Breast epithelium (tissue), 4 donors: ENCODE measurements around the gene PICALM. TPM values are rescaled to one million over a fixed set of nuclear protein-coding genes. Genes with fewer than 3 reads are reported as not detected.

ENCODE experiments used
- DNase-seq, 2 donors: peaks; one replicate each; pipeline ENCODE4 v3.0.0-alpha.2; 2019; ENCODE audit warnings: low spot score in 2 of 2
- H3K27ac ChIP-seq, 2 donors: fragments of 200-600 bp; sonication (generic) in 1 of 2; one replicate each; pipeline ENCODE4 v1.5.1; 2016 to 2019; ENCODE audit warnings: mild to moderate bottlenecking in 1 of 2
- H3K27me3 ChIP-seq, 2 donors: fragments of 200-600 bp; sonication (generic) in 1 of 2; one replicate each; pipeline versions ENCODE4 v1.5.1 to v1.6.0; 2017 to 2019; ENCODE audit warnings: control low read depth in 1 of 2, mild to moderate bottlenecking in 1 of 2
- H3K36me3 ChIP-seq: fragments of 200-600 bp; one replicate; pipeline ENCODE4 v1.5.1; 2019
- H3K4me1 ChIP-seq, 2 donors: fragments of 200-600 bp; sonication (generic); one replicate each; pipeline ENCODE4 v1.5.1; 2016 to 2019; ENCODE audit warnings: control low read depth in 1 of 2
- H3K4me3 ChIP-seq, 3 donors: fragments of 200-600 bp; sonication (generic); 1 replicate in 2 of 3; 2 replicates in 1 of 3; pipeline ENCODE4 v1.5.1; 2016 to 2019; ENCODE audit warnings: mild to moderate bottlenecking in 3 of 3, moderate library complexity in 2 of 3
- H3K9me3 ChIP-seq, 2 donors: fragments of 200-600 bp; sonication (generic) in 1 of 2; one replicate each; pipeline ENCODE4 v1.5.1; 2016 to 2019; ENCODE audit warnings: control low read depth in 1 of 2
- POLR2A ChIP-seq: fragments of 450-650 bp; IDR thresholded peaks from one replicate; pipeline ENCODE4 v1.6.1; 2016; ENCODE audit warnings: antibody characterized with exemption, mild to moderate bottlenecking, moderate library complexity
- POLR2AphosphoS5 ChIP-seq, 3 donors: sonication (generic); formaldehyde crosslinking; IDR thresholded peaks; one replicate each; pipeline ENCODE4 v1.6.1; 2017; ENCODE audit warnings: antibody characterized with exemption in 3 of 3
- intact Hi-C: fragments of 100-400 bp; cut with DNase I; formaldehyde crosslinking; loops from one replicate; pipeline ENCODE4 v1.15.1; 2023; ENCODE audit warnings: low total_unique reads
- total RNA-seq, 3 donors: library from RNA; depleted of rRNA; stranded (reverse); fragments of >200 nt; gene quantifications; one replicate each; pipeline ENCODE4 v1.1.0, GENCODE V29; 2016
- TF ChIP-seq, protein P1 (sequence below), 3 donors: fragments of 450-650 bp; IDR thresholded peaks; one replicate each; pipeline ENCODE4 v1.5.1; 2016 to 2017; ENCODE audit warnings: antibody characterized with exemption in 3 of 3, mild to moderate bottlenecking in 3 of 3, moderate library complexity in 3 of 3

PICALM gene
- total RNA-seq, 3 donors from 2014 or later: 327 to 336 (median 328) TPM

DNA sequence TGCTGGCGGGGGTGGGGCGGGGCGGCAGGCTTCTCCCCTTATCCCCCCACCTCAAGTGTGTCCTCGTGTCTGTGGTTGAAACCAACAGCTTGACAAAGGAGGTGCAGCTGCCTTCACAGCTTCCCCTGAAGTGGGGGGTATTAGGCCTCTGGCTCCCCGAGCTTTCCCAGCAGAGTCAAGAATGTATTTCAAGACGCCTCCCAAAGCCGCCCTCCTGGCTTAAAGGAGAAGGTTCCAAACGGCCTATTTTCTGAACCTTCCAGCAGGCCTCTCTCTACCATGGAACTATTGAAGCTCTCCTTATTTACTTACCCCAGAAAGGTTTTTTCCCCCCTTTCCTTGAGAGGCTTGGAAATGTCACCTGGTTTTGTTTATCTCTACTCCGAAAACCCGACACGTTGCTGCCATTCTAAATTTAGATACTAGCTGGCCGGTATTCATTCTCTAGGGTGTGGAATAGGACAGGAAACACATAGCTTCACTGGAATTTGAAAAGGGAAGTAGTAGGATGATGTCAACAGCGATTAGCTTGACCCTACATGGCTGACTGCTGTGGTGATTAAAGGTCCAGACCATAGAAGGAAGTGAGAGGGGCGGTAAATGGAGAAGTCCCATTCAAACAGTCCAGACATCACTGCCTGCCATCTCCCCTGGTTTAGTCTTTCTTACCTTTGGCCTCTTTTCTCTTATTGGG is 671 bp upstream of the PICALM start:
- no peak for TF ChIP-seq POLR2A
- no peak for TF ChIP-seq POLR2AphosphoS5 (IDR thresholded peaks at IDR 0.05)
- TF ChIP-seq, protein P1, sequence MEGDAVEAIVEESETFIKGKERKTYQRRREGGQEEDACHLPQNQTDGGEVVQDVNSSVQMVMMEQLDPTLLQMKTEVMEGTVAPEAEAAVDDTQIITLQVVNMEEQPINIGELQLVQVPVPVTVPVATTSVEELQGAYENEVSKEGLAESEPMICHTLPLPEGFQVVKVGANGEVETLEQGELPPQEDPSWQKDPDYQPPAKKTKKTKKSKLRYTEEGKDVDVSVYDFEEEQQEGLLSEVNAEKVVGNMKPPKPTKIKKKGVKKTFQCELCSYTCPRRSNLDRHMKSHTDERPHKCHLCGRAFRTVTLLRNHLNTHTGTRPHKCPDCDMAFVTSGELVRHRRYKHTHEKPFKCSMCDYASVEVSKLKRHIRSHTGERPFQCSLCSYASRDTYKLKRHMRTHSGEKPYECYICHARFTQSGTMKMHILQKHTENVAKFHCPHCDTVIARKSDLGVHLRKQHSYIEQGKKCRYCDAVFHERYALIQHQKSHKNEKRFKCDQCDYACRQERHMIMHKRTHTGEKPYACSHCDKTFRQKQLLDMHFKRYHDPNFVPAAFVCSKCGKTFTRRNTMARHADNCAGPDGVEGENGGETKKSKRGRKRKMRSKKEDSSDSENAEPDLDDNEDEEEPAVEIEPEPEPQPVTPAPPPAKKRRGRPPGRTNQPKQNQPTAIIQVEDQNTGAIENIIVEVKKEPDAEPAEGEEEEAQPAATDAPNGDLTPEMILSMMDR (IDR thresholded peaks at IDR 0.05): no peak
- peak in 1 of 2 donors; percentile 46 for DNase-seq
- Histone ChIP-seq H3K9me3 (no peaks in the 10 kb centered on the region), H3K4me1 (no peaks in the 10 kb centered on the region), H3K4me3 (peak overlapping the region; percentile 98 to 100 (median 99)), H3K27ac (peak overlapping the region; percentile 97 to 99), H3K36me3 (no peaks in the 10 kb centered on the region), H3K27me3 (no peaks in the 10 kb centered on the region)
- intact Hi-C loops: no loop called here

DNA sequence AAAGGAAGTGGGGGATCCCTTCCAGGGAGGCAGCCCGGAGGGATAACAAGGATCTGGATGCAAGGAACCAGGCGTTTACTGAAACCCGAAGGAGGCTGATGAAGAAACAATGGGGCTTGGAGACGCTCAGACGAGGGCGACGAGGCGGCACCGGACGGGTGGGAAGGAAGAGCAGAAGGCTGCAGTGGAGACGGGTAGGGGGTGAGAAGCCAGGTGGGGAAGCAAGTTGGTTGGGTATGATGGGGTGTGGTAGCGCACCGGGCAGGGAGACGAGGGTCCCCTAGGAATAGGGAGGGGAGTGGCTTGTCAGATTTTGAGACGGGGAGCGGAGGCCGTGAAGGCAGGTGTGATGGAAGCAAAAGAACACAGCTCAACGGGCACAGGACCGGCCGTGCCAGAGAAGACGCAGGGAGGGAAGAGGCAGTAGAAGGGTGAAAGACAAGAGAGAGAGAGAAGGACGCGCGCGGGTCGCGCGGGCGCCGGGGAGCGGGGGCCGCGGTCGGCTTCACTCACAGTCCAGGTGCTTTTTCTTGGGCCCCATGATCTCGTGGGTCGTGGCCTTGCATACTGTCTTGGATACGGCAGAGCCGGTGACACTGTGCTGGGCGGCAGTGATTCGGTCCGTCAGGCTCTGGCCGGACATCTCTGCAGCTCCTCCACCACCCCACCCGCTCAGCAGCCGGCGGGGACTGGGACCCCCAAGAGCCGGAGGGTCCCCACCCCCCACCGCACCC is 579 bp downstream of the PICALM start:
- H3K4me3 ChIP-seq: peak overlapping the region; percentile 98 to 100 (median 99)
- H3K27ac ChIP-seq: peak overlapping the region; percentile 97 to 99
- intact Hi-C loops: no loop called here
- no peaks in the 10 kb centered on the region for H3K27me3 ChIP-seq
- no peaks in the 10 kb centered on the region for H3K9me3 ChIP-seq
- TF ChIP-seq POLR2AphosphoS5 (IDR thresholded peaks at IDR 0.05) (peak; percentile 15 to 58 (median 21)), POLR2A (no peak)
- peak in 1 of 2 donors; percentile 51 for DNase-seq
- H3K36me3 ChIP-seq: no peaks in the 10 kb centered on the region
- H3K4me1 ChIP-seq: no peaks in the 10 kb centered on the region

DNA sequence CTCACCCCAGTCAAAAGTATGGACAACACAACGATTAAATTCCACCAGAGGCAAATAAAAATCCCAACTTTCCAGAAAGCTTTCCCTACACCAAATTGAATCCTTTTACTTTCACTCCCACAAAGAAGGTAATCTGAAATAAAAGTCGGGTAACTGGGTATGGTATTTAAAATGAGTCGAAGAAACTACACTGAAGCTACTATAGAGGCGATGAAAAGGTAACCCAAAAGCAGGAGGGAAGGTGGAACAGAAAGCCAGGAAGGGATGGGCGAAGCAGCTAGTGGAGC is 1.1 kb downstream of the PICALM start:
- peak overlapping the region; percentile 98 to 100 (median 99) for H3K4me3 ChIP-seq
- no peaks in the 10 kb centered on the region for H3K36me3 ChIP-seq
- peak overlapping the region; percentile 97 to 99 for H3K27ac ChIP-seq
- no peak for TF ChIP-seq POLR2A
- TF ChIP-seq POLR2AphosphoS5 (IDR thresholded peaks at IDR 0.05): no peak
- no peaks in the 10 kb centered on the region for H3K4me1 ChIP-seq
- intact Hi-C loops: no loop called here
- no peaks in the 10 kb centered on the region for H3K27me3 ChIP-seq
- no peaks in the 10 kb centered on the region for H3K9me3 ChIP-seq
- DNase-seq: no peak

DNA sequence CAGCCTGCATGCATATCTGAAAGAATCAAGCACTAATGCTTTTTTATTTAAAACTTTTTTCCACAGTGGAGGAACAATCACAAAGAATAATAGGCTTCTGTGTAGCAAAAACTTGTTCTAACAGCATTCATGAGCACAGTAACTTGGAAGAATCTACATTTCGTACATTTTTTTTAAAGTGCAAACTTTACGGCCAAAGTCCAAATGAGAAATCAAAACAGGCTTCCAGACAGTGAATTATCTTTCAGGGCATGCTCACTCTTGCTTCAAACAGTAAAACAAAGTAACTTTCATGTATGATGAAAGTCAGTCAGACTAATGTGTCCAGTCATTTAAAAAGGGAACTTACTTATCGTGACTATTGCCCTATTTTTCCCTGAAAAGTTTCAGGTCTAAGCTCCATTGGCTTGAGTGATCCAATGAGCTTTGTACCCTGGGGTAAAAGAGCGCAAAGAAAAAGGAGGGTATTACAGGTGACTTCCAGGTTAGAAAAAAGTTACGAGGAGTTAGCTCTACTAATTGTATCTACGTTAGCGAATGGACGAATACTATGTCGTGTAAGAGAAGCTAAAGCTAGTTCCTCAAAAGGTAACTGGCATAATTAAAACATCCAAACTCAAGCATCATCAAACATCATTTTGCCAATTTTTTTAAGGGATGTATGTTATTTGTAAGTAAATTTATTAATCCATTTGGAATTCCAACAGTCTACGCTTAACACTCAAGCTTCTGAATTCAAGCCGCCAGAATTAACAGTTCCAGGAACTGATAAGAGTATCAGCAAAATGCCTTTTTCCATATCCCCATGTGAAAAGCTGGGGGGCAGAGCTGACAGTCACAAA is 1.7 kb downstream of the PICALM start:
- Histone ChIP-seq H3K4me1 (no peaks in the 10 kb centered on the region), H3K36me3 (no peaks in the 10 kb centered on the region), H3K27ac (peak overlapping the region; percentile 97 to 99), H3K4me3 (peak overlapping the region; percentile 98 to 100 (median 99)), H3K27me3 (no peaks in the 10 kb centered on the region), H3K9me3 (no peaks in the 10 kb centered on the region)
- no peak for DNase-seq
- TF ChIP-seq POLR2A: no peak
- TF ChIP-seq, protein P1 (IDR thresholded peaks at IDR 0.05): no peak
- TF ChIP-seq POLR2AphosphoS5 (IDR thresholded peaks at IDR 0.05): no peak
- intact Hi-C loops: no loop called here

DNA sequence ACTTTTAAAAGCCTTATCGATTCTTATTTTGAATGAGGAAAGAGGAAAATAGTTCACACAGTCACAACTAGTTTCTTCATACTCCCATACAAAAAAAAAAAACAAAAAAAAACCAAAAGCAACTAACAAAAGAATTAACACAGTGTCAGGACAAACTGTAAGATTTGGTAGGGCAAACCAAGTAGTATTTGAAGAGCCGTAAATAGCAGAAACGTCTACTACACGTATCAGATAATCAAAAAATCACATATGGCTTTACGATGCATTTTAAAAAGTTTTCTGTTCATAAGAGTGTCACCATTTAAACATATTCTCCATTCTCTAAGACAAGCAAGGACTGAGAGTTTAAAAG is 2.3 kb downstream of the PICALM start:
- Histone ChIP-seq H3K36me3 (no peaks in the 10 kb centered on the region), H3K4me1 (no peaks in the 10 kb centered on the region), H3K27me3 (no peaks in the 10 kb centered on the region), H3K9me3 (no peaks in the 10 kb centered on the region), H3K4me3 (peak overlapping the region; percentile 98 to 100 (median 99)), H3K27ac (peak overlapping the region; percentile 97 to 99)
- no peak for DNase-seq
- intact Hi-C loops: no loop called here
- TF ChIP-seq POLR2AphosphoS5 (IDR thresholded peaks at IDR 0.05) (no peak), POLR2A (no peak)
- TF ChIP-seq, protein P1 (IDR thresholded peaks at IDR 0.05): no peak
